Psoas muscle (tissue), 8 donors: ENCODE results near the gene GRHL1. TPM values are rescaled to one million over a fixed set of nuclear protein-coding genes. Genes with fewer than 3 reads are reported as not detected.

ENCODE experiments used
- ATAC-seq, 4 donors: fragments of 200-7000 bp; cut with Tn5 transposase; one replicate each; pipeline ENCODE4 v1.9.1; 2020; ENCODE audit warnings: moderate library complexity in 3 of 4, mild to moderate bottlenecking in 2 of 4
- DNase-seq, 2 donors: peaks; one replicate each; pipeline ENCODE4 v3.0.0-alpha.2; 2020
- H3K27ac ChIP-seq: fragments of 200-600 bp; one replicate; pipeline ENCODE4 v1.8.0; 2022
- H3K27me3 ChIP-seq, 3 donors: fragments of 200-600 bp in 1 of 3; one replicate each; pipeline versions ENCODE4 v1.6.1 to v1.8.0; 2013 to 2022; ENCODE audit warnings: low read length in 2 of 3, mild to moderate bottlenecking in 2 of 3, moderate library complexity in 1 of 3; ENCODE audit not compliant: insufficient read depth in 3 of 3
- H3K36me3 ChIP-seq, 2 donors: fragments of 200-600 bp in 1 of 2; one replicate each; pipeline versions ENCODE4 v1.6.1 to v1.8.0; 2013 to 2022; ENCODE audit warnings: low read depth in 1 of 2, mild to moderate bottlenecking in 1 of 2, moderate library complexity in 1 of 2; ENCODE audit not compliant: insufficient read depth in 1 of 2
- H3K4me1 ChIP-seq: fragments of 200-600 bp; one replicate; pipeline ENCODE4 v1.8.0; 2022
- H3K4me3 ChIP-seq: fragments of 200-600 bp; one replicate; pipeline ENCODE4 v1.8.0; 2022; ENCODE audit warnings: mild to moderate bottlenecking
- H3K9me3 ChIP-seq: fragments of 200-600 bp; one replicate; pipeline ENCODE4 v1.8.0; 2022
- WGBS, 3 donors: extraction: QIAGEN DNeasy Blood & Tissue Kit; methylation state at CpG; one replicate each; pipeline versions ENCODE4 v1.1.6 to v1.1.7; 2013; 5-methylcytosine and 5-hydroxymethylcytosine counted together
- intact Hi-C, 2 donors: fragments of 100-400 bp; cut with DNase I; formaldehyde crosslinking; loops; one replicate each; pipeline versions ENCODE4 v1.11.0 to v1.14.2; 2022
- polyA plus RNA-seq, 3 donors: library from polyadenylated mRNA; stranded (reverse); fragments of 200-250 nt; gene quantifications; one replicate each; pipeline ENCODE4 v1.2.3, GENCODE V29; 2013
- total RNA-seq, 4 donors: library from RNA; stranded (reverse); fragmentation: NEBNext Ultra II Directional in 2 of 4; extraction: Animal tissue kit (Norgen Biotek cat#: 25700) in 2 of 4; gene quantifications; one replicate each; pipeline versions ENCODE4 v1.2.1 to v1.2.4, GENCODE V29; 2021 to 2023
- TF ChIP-seq, protein P1 (sequence below): fragments of 200-600 bp; IDR thresholded peaks from one replicate; pipeline ENCODE4 v1.8.0; 2022; ENCODE audit warnings: antibody characterized with exemption
- donor health status: healthy with polysubstance abuse.
- donor health status: DM: no; HTN: no; CAD: no; lungs with moderate emphysema.
- donor health status: Bipolar disorder and iron deficiency.
- donor health status: healthy.
- donor health status: DM: yes; HTN: yes; CAD: no.
- donor health status: DM: no; HTN: no; CAD: no.
- donor health status: DM: no; HTN: no; CAD: no.
- donor health status: DM: yes; HTN: yes; CAD: no.

GRHL1 gene
- total and polyA plus RNA-seq, 7 donors, result 0.38 to 1.2 (median 0.63) TPM

DNA sequence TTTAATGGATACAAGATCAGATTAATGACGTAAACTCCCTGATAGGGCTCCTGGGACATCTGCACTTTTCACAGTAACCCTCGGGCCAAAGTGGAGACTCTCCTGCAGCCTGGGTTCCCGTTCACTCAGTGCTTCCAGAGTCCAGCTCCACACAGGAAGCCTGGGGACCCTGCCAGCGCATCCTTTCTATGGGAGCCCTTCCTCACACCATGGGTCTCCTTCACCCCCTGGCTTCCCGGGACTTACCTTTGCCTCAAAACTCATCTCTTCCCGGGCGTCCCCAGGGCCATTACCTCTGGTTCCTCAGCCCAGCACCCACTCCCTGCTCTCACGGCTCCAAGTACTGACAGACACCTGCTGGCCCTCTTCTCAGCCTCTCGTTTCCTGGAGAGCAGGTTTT is 51.2 kb downstream of the GRHL1 start:
- H3K27ac ChIP-seq, result peak overlapping the region; percentile 46
- H3K36me3 ChIP-seq, result no peaks in the 10 kb centered on the region
- WGBS, 3 donors, result 91 to 94% (median 92%) methylated on average over 9 of the region's 9 CpGs
- TF ChIP-seq, protein P1, sequence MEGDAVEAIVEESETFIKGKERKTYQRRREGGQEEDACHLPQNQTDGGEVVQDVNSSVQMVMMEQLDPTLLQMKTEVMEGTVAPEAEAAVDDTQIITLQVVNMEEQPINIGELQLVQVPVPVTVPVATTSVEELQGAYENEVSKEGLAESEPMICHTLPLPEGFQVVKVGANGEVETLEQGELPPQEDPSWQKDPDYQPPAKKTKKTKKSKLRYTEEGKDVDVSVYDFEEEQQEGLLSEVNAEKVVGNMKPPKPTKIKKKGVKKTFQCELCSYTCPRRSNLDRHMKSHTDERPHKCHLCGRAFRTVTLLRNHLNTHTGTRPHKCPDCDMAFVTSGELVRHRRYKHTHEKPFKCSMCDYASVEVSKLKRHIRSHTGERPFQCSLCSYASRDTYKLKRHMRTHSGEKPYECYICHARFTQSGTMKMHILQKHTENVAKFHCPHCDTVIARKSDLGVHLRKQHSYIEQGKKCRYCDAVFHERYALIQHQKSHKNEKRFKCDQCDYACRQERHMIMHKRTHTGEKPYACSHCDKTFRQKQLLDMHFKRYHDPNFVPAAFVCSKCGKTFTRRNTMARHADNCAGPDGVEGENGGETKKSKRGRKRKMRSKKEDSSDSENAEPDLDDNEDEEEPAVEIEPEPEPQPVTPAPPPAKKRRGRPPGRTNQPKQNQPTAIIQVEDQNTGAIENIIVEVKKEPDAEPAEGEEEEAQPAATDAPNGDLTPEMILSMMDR, result no peak
- DNase-seq, result no peak
- no peaks in the 10 kb centered on the region for H3K9me3 ChIP-seq
- H3K4me1 ChIP-seq, result peaks cover 2% of the 10 kb centered on the region
- ATAC-seq, result no peak
- H3K27me3 ChIP-seq, result no peaks in the 10 kb centered on the region
- intact Hi-C loops, result no loop called here
- H3K4me3 ChIP-seq, result no peak overlapping the region

DNA sequence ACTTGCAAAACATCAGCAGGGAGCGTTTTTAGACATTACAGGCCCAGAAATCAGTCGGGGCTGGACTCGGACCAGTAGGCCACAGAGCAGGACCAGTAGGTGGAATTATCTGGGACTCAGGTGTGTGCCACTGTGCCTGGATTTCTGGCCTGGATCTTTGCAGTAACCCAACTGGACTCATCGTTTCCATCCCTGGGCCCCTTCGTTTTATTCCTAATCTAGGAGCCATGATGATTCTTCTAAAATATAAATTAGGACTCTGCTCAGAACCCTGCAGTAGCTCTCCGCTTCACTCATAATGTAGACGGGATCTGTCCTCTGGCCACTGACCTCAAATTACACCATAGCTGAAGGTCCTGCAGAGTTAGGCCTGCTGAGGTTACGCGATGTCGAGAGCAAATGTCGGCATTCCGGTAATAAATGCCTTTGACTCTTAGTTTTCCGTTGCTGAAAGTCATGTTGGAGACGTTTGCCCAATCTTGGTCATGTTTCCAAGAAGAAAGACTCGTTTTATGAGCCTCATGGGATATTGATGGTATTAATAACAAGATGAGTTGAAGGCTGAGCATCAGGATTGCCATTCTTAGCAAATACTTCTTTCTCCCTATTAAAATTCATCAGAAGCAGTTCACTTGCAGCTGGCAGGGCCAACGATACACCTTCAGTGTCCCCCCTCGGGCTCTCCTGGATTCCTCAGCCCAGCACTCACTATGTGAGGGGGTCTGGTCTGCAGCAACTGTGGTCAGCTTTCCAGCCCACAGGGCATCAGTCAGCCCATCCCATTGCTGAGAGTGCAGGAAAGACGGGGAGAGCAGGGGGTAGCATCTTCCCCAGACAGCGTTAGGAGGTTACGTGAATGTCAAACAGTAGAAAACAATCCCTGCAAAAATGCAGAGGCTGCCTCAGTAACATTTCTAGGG is 52.0 kb downstream of the GRHL1 start:
- Histone ChIP-seq H3K27ac (peak overlapping the region; percentile 46), H3K9me3 (no peaks in the 10 kb centered on the region), H3K4me3 (no peak overlapping the region), H3K4me1 (peaks cover 3% of the 10 kb centered on the region), H3K36me3 (no peaks in the 10 kb centered on the region), H3K27me3 (no peaks in the 10 kb centered on the region)
- ATAC-seq (no peak), DNase-seq (no peak)
- 88 to 90% (median 89%) methylated on average over 20 of the region's 20 CpGs for WGBS, 3 donors
- intact Hi-C loops, result no loop called here
- TF ChIP-seq, protein P1, result no peak

DNA sequence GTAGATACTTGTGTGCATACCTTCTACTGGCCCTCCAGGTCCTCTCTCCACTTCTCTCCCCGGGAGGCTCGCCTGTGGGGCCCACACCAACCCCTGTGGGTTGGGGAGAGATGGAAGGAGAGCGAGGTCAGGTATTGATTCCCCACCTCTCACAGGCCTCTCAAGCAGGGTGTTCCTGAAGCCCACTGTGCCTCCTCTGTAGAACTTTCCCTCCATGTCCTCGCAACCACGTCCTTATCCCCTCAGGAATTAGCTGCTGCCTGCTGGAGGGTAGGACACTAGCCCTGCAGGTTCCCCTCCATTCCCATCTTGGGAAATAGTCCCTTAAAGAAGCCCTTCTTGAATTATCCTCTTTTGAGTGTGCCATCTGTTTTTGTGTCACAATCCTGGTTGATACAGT is 52.9 kb downstream of the GRHL1 start:
- TF ChIP-seq, protein P1, result no peak
- 87 to 94% (median 93%) methylated on average over 5 of the region's 5 CpGs for WGBS, 3 donors
- intact Hi-C loops, result no loop called here
- DNase-seq, result no peak
- no peaks in the 10 kb centered on the region for H3K36me3 ChIP-seq
- H3K4me1 ChIP-seq, result peaks cover 13% of the 10 kb centered on the region
- no peaks in the 10 kb centered on the region for H3K9me3 ChIP-seq
- ATAC-seq, result no peak
- H3K4me3 ChIP-seq, result no peak overlapping the region
- peak overlapping the region; percentile 33 for H3K27ac ChIP-seq
- H3K27me3 ChIP-seq, result no peaks in the 10 kb centered on the region

DNA sequence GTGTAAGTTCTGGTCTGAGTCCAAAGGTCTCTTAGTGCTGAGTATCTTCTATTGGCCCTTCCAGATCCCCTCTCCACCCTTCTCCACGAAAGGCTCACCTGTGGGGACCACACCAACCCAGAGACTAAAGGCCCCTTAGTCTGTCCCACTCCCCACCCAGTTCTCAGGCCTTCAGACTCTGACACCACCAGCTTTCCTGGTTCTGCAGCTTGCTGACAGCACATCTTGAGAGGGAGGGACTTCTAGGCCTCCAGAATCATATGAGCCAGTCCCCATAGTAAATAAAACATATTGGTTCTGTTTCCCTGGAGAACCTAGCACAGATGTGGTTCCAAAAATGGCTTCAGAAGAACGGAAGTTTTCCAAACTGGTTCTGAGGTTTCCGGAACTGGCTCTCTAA is 53.3 kb downstream of the GRHL1 start:
- H3K27me3 ChIP-seq, result no peaks in the 10 kb centered on the region
- H3K36me3 ChIP-seq, result no peaks in the 10 kb centered on the region
- WGBS, 3 donors, result 58 to 94% (median 89%) methylated on average over 3 of the region's 3 CpGs
- H3K4me3 ChIP-seq, result no peak overlapping the region
- no peak for DNase-seq
- no peak for ATAC-seq
- H3K4me1 ChIP-seq, result peaks cover 17% of the 10 kb centered on the region
- peak overlapping the region; percentile 33 for H3K27ac ChIP-seq
- H3K9me3 ChIP-seq, result no peaks in the 10 kb centered on the region
- intact Hi-C loops, result no loop called here
- TF ChIP-seq, protein P1, result no peak
